Body of pancreas (tissue), 4 donors: Measurements from ENCODE around the gene SPTB.

Source experiments
- CTCF ChIP-seq, 7 experiments: fragments of 450-650 bp in 4 of 7; fragments of 200-600 bp in 3 of 7; sonication (generic) in 3 of 7; IDR thresholded peaks; one replicate each; pipeline ENCODE4 v1.5.1; 2016 to 2019; ENCODE audit warnings: antibody characterized with exemption in 7 of 7
- POLR2A ChIP-seq, 3 donors: fragments of 450-650 bp; IDR thresholded peaks; one replicate each; pipeline ENCODE4 v1.6.1; 2016; ENCODE audit warnings: antibody characterized with exemption in 3 of 3, mild to moderate bottlenecking in 2 of 3

- TF ChIP-seq CTCF (IDR thresholded peaks at IDR 0.05) = no peak
- no peak for TF ChIP-seq POLR2A (IDR thresholded peaks at IDR 0.05)
These were observed 54.2 kb downstream of the SPTB start for GRCh38 chr14:64825509-64825908.
